ENCODE measurements around the gene UBALD2. TPM values are rescaled to one million over a fixed set of nuclear protein-coding genes. Genes with fewer than 3 reads are reported as not detected.

Gene UBALD2
- total and polyA plus RNA-seq, 2 of the 13 experiments (the other 11 are each of a cell fraction or from before 2014, with no cell fraction given): 3.3 to 89.7 TPM

GRCh38 chr17:76252040-76252954 lies 12.9 kb upstream of the UBALD2 start (continued):
- TF ChIP-seq ZBTB42 (CRISPR knock-in tag; IDR thresholded peaks at IDR 0.05): no peak
- TF ChIP-seq, protein P1, sequence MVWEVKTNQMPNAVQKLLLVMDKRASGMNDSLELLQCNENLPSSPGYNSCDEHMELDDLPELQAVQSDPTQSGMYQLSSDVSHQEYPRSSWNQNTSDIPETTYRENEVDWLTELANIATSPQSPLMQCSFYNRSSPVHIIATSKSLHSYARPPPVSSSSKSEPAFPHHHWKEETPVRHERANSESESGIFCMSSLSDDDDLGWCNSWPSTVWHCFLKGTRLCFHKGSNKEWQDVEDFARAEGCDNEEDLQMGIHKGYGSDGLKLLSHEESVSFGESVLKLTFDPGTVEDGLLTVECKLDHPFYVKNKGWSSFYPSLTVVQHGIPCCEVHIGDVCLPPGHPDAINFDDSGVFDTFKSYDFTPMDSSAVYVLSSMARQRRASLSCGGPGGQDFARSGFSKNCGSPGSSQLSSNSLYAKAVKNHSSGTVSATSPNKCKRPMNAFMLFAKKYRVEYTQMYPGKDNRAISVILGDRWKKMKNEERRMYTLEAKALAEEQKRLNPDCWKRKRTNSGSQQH (CRISPR knock-in tag; IDR thresholded peaks at IDR 0.05; ENCODE audit: low read depth): peak; percentile 88
- TF ChIP-seq GFI1 (CRISPR knock-in tag; IDR thresholded peaks at IDR 0.05; ENCODE audit: borderline replicate concordance): peak; percentile 84; the same call in 1 of the 2 replicates
- TF ChIP-seq, protein P2, sequence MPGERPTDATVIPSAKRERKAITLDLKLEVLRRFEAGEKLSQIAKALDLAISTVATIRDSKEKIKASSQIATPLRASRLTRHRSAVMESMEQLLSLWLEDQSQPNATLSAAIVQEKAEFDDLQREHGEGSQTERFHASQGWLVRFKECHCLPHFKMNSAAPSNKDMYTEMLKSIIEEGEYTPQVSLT (CRISPR knock-in tag; IDR thresholded peaks at IDR 0.05; ENCODE audit: borderline replicate concordance, low read depth): 0 out of 2 replicates have a peak, but pooled peaks have one; percentile 74
- no peak for TF ChIP-seq SETDB1 (CRISPR knock-in tag; IDR thresholded peaks at IDR 0.05; ENCODE audit: borderline replicate concordance)
- TF ChIP-seq NKX3-1 (CRISPR knock-in tag; IDR thresholded peaks at IDR 0.05): no peak
- TF ChIP-seq CSRNP1 (CRISPR knock-in tag; IDR thresholded peaks at IDR 0.05): no peak
- no peak for TF ChIP-seq PREB (CRISPR knock-in tag; IDR thresholded peaks at IDR 0.05)
- no peak for TF ChIP-seq GTF2F1 (IDR thresholded peaks at IDR 0.05; ENCODE audit: low read length)
- TF ChIP-seq KDM4B (CRISPR knock-in tag; IDR thresholded peaks at IDR 0.05): 0 out of 2 replicates have a peak, but pooled peaks have one; percentile 38
- peak; percentile 75 to 86 for TF ChIP-seq NR2F1 (CRISPR knock-in tag; IDR thresholded peaks at IDR 0.05)
- TF ChIP-seq, protein P3, sequence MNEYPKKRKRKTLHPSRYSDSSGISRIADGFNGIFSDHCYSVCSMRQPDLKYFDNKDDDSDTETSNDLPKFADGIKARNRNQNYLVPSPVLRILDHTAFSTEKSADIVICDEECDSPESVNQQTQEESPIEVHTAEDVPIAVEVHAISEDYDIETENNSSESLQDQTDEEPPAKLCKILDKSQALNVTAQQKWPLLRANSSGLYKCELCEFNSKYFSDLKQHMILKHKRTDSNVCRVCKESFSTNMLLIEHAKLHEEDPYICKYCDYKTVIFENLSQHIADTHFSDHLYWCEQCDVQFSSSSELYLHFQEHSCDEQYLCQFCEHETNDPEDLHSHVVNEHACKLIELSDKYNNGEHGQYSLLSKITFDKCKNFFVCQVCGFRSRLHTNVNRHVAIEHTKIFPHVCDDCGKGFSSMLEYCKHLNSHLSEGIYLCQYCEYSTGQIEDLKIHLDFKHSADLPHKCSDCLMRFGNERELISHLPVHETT (CRISPR knock-in tag; conservative IDR thresholded peaks at IDR 0.05): peak; percentile 65; the same call in 1 of the 2 replicates
- TF ChIP-seq ZNF20 (CRISPR knock-in tag; IDR thresholded peaks at IDR 0.05): no peak
- TF ChIP-seq, protein P4, sequence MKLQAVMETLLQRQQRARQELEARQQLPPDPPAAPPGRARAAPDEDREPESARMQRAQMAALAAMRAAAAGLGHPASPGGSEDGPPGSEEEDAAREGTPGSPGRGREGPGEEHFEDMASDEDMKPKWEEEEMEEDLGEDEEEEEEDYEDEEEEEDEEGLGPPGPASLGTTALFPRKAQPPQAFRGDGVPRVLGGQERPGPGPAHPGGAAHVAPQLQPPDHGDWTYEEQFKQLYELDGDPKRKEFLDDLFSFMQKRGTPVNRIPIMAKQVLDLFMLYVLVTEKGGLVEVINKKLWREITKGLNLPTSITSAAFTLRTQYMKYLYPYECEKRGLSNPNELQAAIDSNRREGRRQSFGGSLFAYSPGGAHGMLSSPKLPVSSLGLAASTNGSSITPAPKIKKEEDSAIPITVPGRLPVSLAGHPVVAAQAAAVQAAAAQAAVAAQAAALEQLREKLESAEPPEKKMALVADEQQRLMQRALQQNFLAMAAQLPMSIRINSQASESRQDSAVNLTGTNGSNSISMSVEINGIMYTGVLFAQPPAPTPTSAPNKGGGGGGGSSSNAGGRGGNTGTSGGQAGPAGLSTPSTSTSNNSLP (IDR thresholded peaks at IDR 0.05; ENCODE audit: low read depth, low read length): peak; percentile 79
- no peak for TF ChIP-seq ZNF280B (CRISPR knock-in tag; IDR thresholded peaks at IDR 0.05; ENCODE audit: borderline replicate concordance)
- peak; percentile 44 for TF ChIP-seq CREB1 (IDR thresholded peaks at IDR 0.05)
- 0 out of 2 replicates have a peak, but pooled peaks have one; percentile 59 for TF ChIP-seq CREB1 (CRISPR knock-in tag; IDR thresholded peaks at IDR 0.05)
- TF ChIP-seq SNAPC5 (CRISPR knock-in tag; IDR thresholded peaks at IDR 0.05; ENCODE audit: borderline replicate concordance): no peak

All from HepG2 (cell line).